HG03159 (cell line): Measurements from ENCODE around the gene MYLK.

Experiments
- ATAC-seq: cut with Tn5 transposase; IDR thresholded peaks from one replicate; pipeline ENCODE4 v1.9.1; 2021; ENCODE audit warnings: mild to moderate bottlenecking, moderate library complexity; ENCODE audit not compliant: unreplicated experiment

MYLK gene

GRCh38 chr3:123795471-123796251 is 88.5 kb downstream of the MYLK start:
- ATAC-seq: no peak

GRCh38 chr3:123793425-123793824 is 90.7 kb downstream of the MYLK start:
- no peak for ATAC-seq

- no peak for ATAC-seq
Measured at GRCh38 chr3:123792473-123793201, 91.5 kb downstream of the MYLK start.

GRCh38 chr3:123791898-123792297 is 92.2 kb downstream of the MYLK start:
- no peak for ATAC-seq

- ATAC-seq: no peak
Measured at GRCh38 chr3:123791417-123791816, 92.7 kb downstream of the MYLK start.

- ATAC-seq: no peak
Measured at GRCh38 chr3:123791073-123791370, 93.1 kb downstream of the MYLK start.

- no peak for ATAC-seq
Measured at GRCh38 chr3:123790254-123791072, 93.7 kb downstream of the MYLK start.

GRCh38 chr3:123789760-123790159 is 94.4 kb downstream of the MYLK start:
- ATAC-seq: no peak

- no peak for ATAC-seq
Measured at GRCh38 chr3:123789160-123789559, 95.0 kb downstream of the MYLK start.

- ATAC-seq: no peak
Measured at GRCh38 chr3:123788710-123789109, 95.4 kb downstream of the MYLK start.

- ATAC-seq: no peak
Measured at GRCh38 chr3:123787133-123787532, 97.0 kb downstream of the MYLK start.

- no peak for ATAC-seq
Measured at GRCh38 chr3:123785602-123786001, 98.5 kb downstream of the MYLK start.

- no peak for ATAC-seq
Measured at GRCh38 chr3:123783811-123784210, 100.3 kb downstream of the MYLK start.

- no peak for ATAC-seq
Measured at GRCh38 chr3:123783050-123783689, 101.0 kb downstream of the MYLK start.

- ATAC-seq: no peak
Measured at GRCh38 chr3:123782488-123782887, 101.6 kb downstream of the MYLK start.

GRCh38 chr3:123781571-123782275 is 102.4 kb downstream of the MYLK start:
- ATAC-seq: no peak

- ATAC-seq: no peak
Measured at GRCh38 chr3:123781138-123781537, 103.0 kb downstream of the MYLK start.

- ATAC-seq: no peak
Measured at GRCh38 chr3:123780656-123781055, 103.5 kb downstream of the MYLK start.

GRCh38 chr3:123779655-123780231 is 104.4 kb downstream of the MYLK start:
- ATAC-seq: no peak

GRCh38 chr3:123778991-123779622 is 105.0 kb downstream of the MYLK start:
- no peak for ATAC-seq
